ENCODE results near the gene MCUB.

Gene MCUB

DNA sequence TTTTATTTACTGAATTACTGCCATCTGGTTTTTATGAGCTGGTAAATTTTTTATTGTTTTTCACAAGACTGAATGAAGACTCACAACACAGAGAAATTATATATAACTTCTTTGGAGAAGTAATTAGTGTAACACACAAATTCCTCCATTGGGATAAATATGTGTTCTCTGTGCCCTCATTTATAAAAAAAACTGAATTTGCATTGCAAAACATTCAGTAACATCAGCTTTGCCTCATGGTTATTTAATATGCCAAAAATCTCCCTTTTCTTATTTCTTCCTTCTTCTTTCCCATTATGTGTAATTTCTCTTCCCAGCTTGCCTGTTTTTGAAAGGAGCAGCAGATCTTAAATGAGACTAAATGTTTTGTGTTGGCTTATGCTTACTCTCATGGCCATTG is 124.7 kb downstream of the MCUB start:
- DNase-seq, result no peak

GRCh38 chr4:109690690-109691410 is 130.8 kb downstream of the MCUB start:
- no peak for DNase-seq

- DNase-seq, result no peak
These were observed 131.4 kb downstream of the MCUB start for GRCh38 chr4:109691411-109691920.

GRCh38 chr4:109698656-109699055 is 138.6 kb downstream of the MCUB start:
- DNase-seq, result no peak

DNA sequence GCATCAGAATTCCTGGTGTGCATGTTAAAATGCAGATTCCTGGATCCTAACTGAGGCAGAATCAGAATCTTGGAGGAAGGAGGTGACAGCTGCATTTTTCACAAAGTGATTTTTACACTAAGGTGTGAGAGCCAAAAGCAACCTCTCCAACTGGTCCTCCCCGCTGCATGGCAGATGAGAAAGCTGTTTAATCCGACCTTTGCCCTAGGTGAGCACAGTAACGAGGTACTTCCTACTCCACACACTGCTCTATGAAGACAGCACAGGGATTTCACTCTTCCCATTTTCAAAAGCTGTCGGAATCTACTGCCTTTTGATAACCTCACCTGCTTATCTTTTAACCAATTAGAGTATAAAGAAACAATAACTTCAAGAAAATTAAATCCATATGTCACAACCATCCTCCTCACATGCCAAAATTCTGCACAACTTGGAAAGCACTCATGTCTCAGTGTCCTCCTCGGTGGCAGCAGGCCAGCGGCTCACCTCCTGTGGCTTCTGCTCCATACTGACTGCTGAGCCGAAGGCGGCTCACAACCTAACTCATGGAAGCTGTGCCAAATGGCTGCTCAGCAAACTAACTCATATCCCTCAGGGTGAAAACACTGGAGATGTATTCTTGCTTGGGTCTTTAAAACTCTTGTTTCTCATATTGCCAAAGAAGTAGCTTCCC is 139.6 kb downstream of the MCUB start:
- DNase-seq, result no peak

GRCh38 chr4:109701566-109702410 is 141.7 kb downstream of the MCUB start:
- no peak for DNase-seq

DNA sequence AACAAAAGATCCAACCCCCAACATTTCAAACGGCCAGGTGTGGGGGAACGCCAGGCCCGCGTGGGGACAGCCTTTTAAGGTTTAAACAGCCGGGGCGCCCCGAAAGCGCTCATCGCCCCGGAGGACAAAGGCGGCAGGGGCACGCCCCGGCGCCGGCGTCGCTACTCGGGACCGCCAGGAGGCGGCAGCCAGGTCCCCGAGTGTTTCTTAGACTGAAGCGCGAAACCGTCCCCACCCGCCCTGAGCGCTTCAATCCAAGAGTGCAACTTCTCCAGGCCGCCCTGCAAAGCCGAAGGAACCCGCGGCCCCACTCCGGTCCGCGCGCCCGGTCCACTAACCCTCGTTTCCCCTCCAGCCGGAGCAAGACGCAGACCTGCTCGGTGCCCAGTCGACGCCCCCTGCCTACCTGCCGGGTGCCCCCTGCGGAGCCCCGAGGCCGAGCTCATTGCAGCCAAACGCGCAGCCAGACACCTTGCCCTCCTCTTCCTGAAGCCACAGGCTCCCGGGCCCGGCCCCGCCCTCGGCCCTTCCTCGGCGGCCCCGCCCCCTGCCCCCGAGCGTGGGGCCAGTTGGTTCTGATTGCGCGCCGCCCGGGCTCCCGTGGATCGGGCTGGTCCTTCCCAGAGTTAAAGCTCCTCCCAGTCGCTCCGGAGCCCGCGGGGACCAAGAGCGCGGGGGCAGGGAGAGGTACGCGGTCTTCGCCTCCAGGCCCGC is 143.1 kb downstream of the MCUB start, which contains the start of gene CASP6:
Gene CASP6, minus strand, starts transcription at position 496 of the 714 bp plus-strand sequence. Its CDS starts 50 bp downstream, at position 446.
- peak; percentile 86 for DNase-seq

- DNase-seq, result peak; percentile 52
These were observed 143.8 kb downstream of the MCUB start for GRCh38 chr4:109703664-109704361.

DNA sequence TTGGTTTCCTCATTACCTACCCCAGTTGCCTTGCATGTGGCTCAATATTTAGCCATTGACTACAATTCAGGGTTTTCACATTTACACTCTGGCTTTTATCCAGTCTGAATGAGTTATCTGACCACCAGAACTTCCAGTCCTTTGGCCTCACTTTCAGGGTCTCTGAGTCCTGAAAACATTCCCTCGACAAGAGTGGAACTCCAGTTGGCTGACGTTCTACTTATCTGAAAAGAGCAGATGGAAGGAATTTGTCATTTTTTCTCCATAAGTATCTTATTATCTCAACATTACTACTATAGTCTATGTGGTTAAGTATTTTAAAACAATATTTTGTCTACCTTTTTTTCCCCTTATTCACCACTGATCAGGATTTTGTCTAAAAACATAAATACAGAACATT is 148.4 kb downstream of the MCUB start:
- DNase-seq, result peak; percentile 37

DNA sequence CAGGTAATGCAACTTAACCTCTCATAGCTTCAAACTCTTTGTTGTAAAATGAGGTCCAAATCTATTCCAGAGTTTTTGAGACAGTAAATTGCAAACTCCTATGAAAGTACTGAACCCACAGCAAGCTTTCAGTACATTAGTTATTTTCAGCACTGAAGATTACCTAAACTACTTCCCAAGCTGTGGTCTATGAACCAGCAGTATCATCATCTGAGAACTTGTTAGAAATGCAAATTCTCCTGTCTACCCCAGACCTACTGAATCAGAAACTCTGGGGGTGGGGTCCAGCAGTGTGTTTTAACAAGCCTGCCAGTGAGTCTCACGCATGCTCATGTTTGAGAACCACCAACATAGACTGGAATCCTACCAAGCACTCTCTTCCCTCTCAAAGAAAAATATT is 148.9 kb downstream of the MCUB start:
- no peak for DNase-seq

DNA sequence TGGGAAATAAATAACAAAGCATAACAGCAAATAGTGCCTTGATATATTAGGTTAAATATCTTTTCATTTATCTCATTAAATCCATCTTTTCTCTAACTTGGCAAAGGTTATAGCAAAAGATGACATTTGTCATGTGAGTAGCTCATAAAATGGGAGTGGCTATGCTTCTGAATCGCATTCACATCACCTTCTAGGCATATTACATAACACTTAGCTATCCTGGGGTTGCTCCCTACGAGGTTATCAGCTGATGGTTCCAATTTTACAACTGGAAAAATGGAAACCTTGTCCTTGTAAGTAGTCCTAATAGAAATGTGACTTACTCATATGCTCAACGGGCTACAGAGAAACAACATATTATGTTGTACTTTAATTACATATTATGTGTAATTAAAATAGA is 153.5 kb downstream of the MCUB start:
- DNase-seq, result no peak

DNA sequence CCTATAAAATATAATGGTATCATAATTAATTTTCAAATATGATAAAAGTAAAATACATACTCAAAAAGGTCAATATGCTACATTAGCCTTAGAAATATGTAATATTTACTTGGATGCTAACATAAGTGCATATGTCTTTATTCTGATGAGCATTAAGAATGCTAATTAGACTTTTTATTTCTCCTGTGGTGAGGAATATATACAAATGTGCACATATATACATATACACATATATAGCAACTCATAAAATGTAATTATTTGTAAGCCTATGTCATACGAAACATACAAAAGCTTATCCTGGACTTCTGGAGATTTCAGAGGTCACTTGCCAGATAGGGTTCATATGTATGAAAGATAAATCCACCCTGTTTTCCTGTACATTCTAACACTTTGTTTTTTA is 158.7 kb downstream of the MCUB start:
- no peak for DNase-seq

- no peak for DNase-seq
These were observed 159.6 kb downstream of the MCUB start for GRCh38 chr4:109719604-109720003.

- no peak for DNase-seq
These were observed 161.0 kb downstream of the MCUB start for GRCh38 chr4:109721033-109721432.

GRCh38 chr4:109722357-109722756 is 162.3 kb downstream of the MCUB start:
- no peak for DNase-seq

DNA sequence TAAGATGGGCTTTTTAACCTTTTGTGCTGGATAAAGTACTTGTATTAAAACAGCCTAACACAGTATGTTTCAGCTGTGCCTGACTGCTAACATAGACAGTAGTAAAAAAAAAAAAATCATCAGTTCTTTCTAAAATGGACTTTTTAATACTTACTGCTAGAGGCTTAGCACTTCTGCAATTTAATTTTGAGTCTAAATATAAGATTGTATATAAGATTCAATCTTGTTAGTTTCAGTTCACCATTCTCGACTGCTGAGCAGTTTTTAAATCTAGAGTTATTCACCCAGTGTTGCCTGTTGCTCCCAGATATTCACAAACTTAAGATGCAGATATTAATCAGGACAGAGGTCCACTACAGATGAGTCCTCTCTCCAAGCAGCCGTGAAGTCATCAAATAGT is 163.1 kb downstream of the MCUB start:
- DNase-seq, result no peak

DNA sequence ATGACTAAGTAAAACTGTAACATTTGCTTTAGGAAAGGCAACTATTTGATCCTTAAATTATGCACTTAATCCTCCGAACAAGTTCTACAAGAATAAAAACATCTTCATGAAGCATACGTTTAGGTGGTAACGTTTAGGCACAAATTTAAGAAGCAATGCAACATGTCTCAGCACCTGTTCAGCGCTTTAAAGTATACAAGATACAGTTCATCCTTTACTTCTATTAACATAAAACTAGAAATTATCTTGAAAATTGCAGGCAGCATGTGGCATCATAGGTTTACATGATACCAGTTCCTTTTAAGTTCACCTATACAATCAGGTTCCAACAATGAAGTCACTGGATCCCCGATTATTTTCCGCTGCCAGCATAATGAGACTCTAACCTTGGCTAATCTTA is 168.3 kb downstream of the MCUB start:
- DNase-seq, result no peak

- peak; percentile 67 for DNase-seq
These were observed 169.2 kb downstream of the MCUB start for GRCh38 chr4:109729117-109729717.

GRCh38 chr4:109729718-109730618 is 169.9 kb downstream of the MCUB start, which contains the start of gene PLA2G12A:
Gene PLA2G12A, minus strand, starts transcription at chr4:109730070. Its CDS starts 261 bp downstream, at chr4:109729809.
- peak; percentile 76 for DNase-seq

Measured in OCI-M1 (cell line).